ENCODE data around the gene RNASE1.

RNASE1 gene

GRCh38 chr14:20787025-20787424 is 15.6 kb downstream of the RNASE1 start:
- Histone ChIP-seq H3K27ac (ENCODE audit: extremely low read depth, low read depth, low read length) (no peak overlapping the region), H3K36me3 (ENCODE audit: control insufficient read depth in 2 of 2, insufficient read depth in 1 of 2, low read length in 2 of 2) (no peaks in the 10 kb centered on the region), H3K4me3 (ENCODE audit: low read depth, low read length) (no peak overlapping the region), H3K9me3 (ENCODE audit: control insufficient read depth, insufficient read depth, low read depth, low read length) (no peaks in the 10 kb centered on the region), H3K4me1 (ENCODE audit: control insufficient read depth, insufficient read depth, low read length) (peaks cover 2% of the 10 kb centered on the region; the same call in 1 of the 2 replicates)
- TF ChIP-seq ZNF549 (tag by site-specific recombination; IDR thresholded peaks at IDR 0.05) (no peak), ZFP69B (tag by site-specific recombination; IDR thresholded peaks at IDR 0.05) (no peak), ZNF768 (tag by site-specific recombination; IDR thresholded peaks at IDR 0.05) (no peak), ZNF132 (tag by site-specific recombination; IDR thresholded peaks at IDR 0.05; ENCODE audit: borderline replicate concordance) (no peak), PRDM6 (tag by site-specific recombination; IDR thresholded peaks at IDR 0.05) (no peak), ZNF792 (tag by site-specific recombination; IDR thresholded peaks at IDR 0.05) (no peak), ZNF837 (tag by site-specific recombination; IDR thresholded peaks at IDR 0.05) (no peak), HOXA7 (CRISPR knock-in tag; IDR thresholded peaks at IDR 0.05; ENCODE audit: borderline replicate concordance) (no peak), ZNF645 (tag by site-specific recombination; IDR thresholded peaks at IDR 0.05) (no peak), ZNF114 (tag by site-specific recombination; IDR thresholded peaks at IDR 0.05) (no peak), ZNF398 (tag by site-specific recombination; IDR thresholded peaks at IDR 0.05) (no peak), KLF10 (tag by site-specific recombination; IDR thresholded peaks at IDR 0.05) (no peak), PATZ1 (tag by site-specific recombination; IDR thresholded peaks at IDR 0.05) (no peak), ZNF121 (tag by site-specific recombination; IDR thresholded peaks at IDR 0.05) (no peak), ZNF280C (tag by site-specific recombination; IDR thresholded peaks at IDR 0.05) (no peak), ZNF426 (tag by site-specific recombination; IDR thresholded peaks at IDR 0.05) (no peak), REST (tag by site-specific recombination; IDR thresholded peaks at IDR 0.05) (no peak), ZNF513 (tag by site-specific recombination; IDR thresholded peaks at IDR 0.05) (no peak)
- CTCF ChIA-PET, result interaction anchor here (0.6 kb wide), 1 partner anchor 90 kb away, joined by 3 read pairs; no protein-coding TSS in a partner anchor
- POLR2A ChIA-PET, result no interaction called here

Data from HEK293 (cell line).